GM13977 (cell line): ENCODE results near the gene FGF9.

ENCODE experiments used
- DNase-seq: peaks from one replicate; pipeline ENCODE4 v3.0.0; 2012; ENCODE audit warnings: low spot score
- in situ Hi-C: fragments of 300-500 bp; cut with MboI; formaldehyde crosslinking; loops from one replicate; pipeline ENCODE4 v1.12.0; 2022; ENCODE audit warnings: low sequenced_read_pairs, low pct_unique_long_range_greater_than_20kb, mixed read lengths, inconsistent platforms; ENCODE audit not compliant: unreplicated experiment
- TF ChIP-seq, protein P1 (sequence below): IDR thresholded peaks from 2 replicates; pipeline ENCODE4 v1.5.1; 2012; ENCODE audit warnings: mild to moderate bottlenecking, control low read depth; ENCODE audit not compliant: insufficient read depth; ENCODE audit errors: extremely low read depth, missing control alignments

Gene FGF9

DNA sequence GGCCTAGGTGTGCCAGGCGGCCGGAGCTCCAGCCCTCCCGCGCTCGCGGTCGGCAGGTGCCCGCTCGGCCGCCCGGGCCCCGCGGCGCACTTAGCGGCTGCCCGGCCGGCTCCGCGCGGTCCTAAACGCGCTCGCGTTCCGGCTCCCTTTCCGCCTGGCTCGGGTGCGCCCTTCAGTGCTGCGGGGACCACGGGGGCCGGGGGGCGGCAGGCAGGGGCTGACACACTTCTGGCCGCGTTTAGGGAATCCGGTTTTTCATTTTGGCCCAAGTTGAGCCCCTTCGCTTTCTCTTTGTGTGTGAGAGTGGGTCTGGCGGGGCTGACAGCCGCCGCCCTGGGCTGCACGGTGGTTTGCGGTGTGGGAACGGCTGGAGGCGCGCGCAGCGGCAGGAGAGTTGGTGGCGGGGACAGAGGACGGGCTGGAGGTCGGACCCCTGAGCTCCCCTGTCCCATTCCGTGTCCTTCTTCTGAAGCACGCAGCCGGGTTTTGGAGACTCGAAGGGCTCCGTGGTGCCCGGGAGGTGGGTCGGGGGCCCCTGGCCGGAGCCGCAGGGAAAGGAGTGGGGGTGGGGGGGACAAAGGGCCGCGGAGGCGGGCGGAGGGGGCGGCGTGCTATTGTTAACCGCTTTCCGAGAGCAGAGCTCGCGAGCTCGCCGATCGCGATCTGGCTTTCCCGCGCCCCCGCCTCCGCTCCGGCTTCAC lies 3.1 kb downstream of the FGF9 start:
- TF ChIP-seq, protein P1, sequence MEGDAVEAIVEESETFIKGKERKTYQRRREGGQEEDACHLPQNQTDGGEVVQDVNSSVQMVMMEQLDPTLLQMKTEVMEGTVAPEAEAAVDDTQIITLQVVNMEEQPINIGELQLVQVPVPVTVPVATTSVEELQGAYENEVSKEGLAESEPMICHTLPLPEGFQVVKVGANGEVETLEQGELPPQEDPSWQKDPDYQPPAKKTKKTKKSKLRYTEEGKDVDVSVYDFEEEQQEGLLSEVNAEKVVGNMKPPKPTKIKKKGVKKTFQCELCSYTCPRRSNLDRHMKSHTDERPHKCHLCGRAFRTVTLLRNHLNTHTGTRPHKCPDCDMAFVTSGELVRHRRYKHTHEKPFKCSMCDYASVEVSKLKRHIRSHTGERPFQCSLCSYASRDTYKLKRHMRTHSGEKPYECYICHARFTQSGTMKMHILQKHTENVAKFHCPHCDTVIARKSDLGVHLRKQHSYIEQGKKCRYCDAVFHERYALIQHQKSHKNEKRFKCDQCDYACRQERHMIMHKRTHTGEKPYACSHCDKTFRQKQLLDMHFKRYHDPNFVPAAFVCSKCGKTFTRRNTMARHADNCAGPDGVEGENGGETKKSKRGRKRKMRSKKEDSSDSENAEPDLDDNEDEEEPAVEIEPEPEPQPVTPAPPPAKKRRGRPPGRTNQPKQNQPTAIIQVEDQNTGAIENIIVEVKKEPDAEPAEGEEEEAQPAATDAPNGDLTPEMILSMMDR: no peak
- in situ Hi-C loops: no loop called here
- DNase-seq: peak; percentile 84

DNA sequence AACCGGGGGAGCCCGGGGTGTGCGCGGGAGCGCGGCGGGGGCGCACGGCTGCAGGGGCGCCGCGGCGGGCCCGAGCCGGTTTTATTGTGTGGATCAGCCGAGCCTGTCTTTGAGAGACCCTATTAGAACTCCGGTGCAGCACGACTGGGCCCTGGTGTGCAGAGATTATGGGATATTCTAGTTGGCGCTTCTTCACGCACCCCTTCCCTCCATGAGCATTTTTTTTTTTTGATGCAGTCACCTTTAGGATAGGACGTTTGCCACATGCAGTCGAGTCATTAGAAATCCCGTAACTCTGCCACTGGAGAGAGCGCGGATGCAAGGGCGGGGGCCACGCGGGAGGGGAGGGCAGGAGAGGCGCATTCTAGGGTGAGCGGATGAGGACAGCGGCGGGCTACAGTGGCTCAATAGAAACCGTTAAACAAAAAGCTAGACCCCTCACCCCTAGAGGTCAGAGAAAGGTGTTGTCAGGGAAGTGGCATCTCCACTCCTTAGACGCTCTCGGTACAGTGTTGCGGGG lies 3.7 kb downstream of the FGF9 start:
- TF ChIP-seq, protein P1: no peak
- peak; percentile 63 for DNase-seq
- in situ Hi-C loops: no loop called here

GRCh38 chr13:21675095-21675991 lies 4.5 kb downstream of the FGF9 start:
- DNase-seq: peak; percentile 56
- in situ Hi-C loops: no loop called here
- TF ChIP-seq, protein P1: no peak

DNA sequence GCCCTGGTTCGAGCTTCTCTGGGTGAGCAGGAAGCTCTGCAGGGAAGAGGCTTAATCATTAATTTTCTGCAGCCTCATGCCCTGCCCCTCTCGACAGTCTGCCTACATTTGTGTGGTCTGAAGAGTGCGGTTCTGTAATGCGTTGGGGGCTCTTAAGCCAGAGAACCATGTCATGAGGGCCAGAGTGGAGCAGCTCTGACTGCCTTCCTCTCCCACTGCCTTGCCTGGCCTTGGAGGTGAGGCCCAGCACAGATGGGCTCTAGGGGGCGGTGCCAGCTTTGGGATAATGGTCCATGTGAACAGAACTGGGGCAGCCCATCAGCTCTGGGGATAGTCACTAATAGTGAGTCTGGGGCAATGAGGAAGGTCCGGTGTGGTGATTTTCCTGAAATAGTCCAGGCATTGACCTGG lies 5.7 kb downstream of the FGF9 start:
- DNase-seq: peak; percentile 25
- TF ChIP-seq, protein P1: peak; percentile 33
- in situ Hi-C loops: no loop called here

DNA sequence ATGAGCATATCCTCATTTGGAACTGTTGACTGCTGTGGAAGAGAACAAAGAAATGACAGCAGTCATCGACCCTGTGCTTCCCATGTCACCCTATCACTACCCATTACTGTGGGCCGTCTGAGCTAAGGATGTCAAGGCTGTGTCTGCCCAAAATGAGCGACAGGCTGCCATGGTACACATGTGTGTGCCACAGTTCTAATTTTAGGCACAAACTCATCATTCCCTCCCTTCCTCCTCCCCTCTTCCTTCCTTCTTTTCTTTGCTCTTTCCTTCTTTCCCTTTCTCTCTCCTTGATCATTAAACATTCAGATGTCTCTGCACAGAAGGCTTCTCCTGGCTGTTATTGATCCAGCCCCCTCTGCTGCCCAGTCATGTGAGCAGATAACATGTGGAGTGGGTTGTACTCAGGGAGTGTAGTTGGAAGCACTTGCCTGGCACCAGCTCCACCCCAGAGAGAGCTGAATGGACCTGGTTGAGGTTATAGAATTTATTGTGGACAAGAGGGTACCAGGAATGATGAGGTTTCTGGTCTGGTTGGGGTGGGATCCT lies 6.3 kb downstream of the FGF9 start:
- TF ChIP-seq, protein P1: no peak
- no peak for DNase-seq
- in situ Hi-C loops: no loop called here

- TF ChIP-seq, protein P1: no peak
- in situ Hi-C loops: no loop called here
- no peak for DNase-seq
Observed at GRCh38 chr13:21683034-21683733, 12.3 kb downstream of the FGF9 start.
